Esophagus squamous epithelium (tissue), 5 donors: ENCODE measurements around the gene SLC38A1. TPM values are rescaled to one million over a fixed set of nuclear protein-coding genes. Genes with fewer than 3 reads are reported as not detected.
A peak's percentile ranks its signal among the peaks of the same experiment; 100 is the strongest.

Experiments
- DNase-seq: peaks from one replicate; lab custom pipeline; 2025; lab: John Stamatoyannopoulos, UW
- H3K27ac ChIP-seq, 4 donors: fragments of 200-600 bp; sonication (generic); one replicate each; pipeline ENCODE4 v1.5.1; 2016 to 2019; ENCODE audit warnings: mild to moderate bottlenecking in 1 of 4
- H3K27me3 ChIP-seq, 4 donors: fragments of 200-600 bp; sonication (generic); 1 replicate in 3 of 4; 2 replicates in 1 of 4; pipeline versions ENCODE4 v1.5.1 to v1.6.0; 2017 to 2021; ENCODE audit warnings: antibody characterized with exemption in 1 of 4
- H3K36me3 ChIP-seq, 3 donors: fragments of 200-600 bp; sonication (generic); one replicate each; pipeline ENCODE4 v1.5.1; 2016 to 2019
- H3K4me1 ChIP-seq, 3 donors: fragments of 200-600 bp; sonication (generic); one replicate each; pipeline ENCODE4 v1.5.1; 2017 to 2019
- H3K4me3 ChIP-seq, 4 donors: fragments of 200-600 bp; sonication (generic); 1 replicate in 3 of 4; 2 replicates in 1 of 4; pipeline ENCODE4 v1.5.1; 2016 to 2019; ENCODE audit warnings: mild to moderate bottlenecking in 2 of 4, moderate library complexity in 1 of 4
- H3K9me3 ChIP-seq, 3 donors: fragments of 200-600 bp; sonication (generic); one replicate each; pipeline ENCODE4 v1.5.1; 2016 to 2019
- CTCF ChIP-seq, 6 experiments: fragments of 450-650 bp in 4 of 6; fragments of 200-600 bp in 2 of 6; sonication (generic) in 2 of 6; IDR thresholded peaks; one replicate each; pipeline ENCODE4 v1.5.1; 2016 to 2019; ENCODE audit warnings: antibody characterized with exemption in 6 of 6, mild to moderate bottlenecking in 4 of 6, moderate library complexity in 4 of 6
- POLR2A ChIP-seq, 4 donors: fragments of 450-650 bp; IDR thresholded peaks; one replicate each; pipeline ENCODE4 v1.6.1; 2017; ENCODE audit warnings: antibody characterized with exemption in 4 of 4, mild to moderate bottlenecking in 4 of 4, moderate library complexity in 3 of 4
- WGBS, 2 donors: methylation state at CpG; one replicate each; pipeline ENCODE4 v1.1.5; 2018; 5-methylcytosine and 5-hydroxymethylcytosine counted together
- intact Hi-C: fragments of 100-400 bp; cut with DNase I; formaldehyde crosslinking; loops from one replicate; pipeline ENCODE4 v1.15.0; 2022
- total RNA-seq, 4 donors: library from RNA; depleted of rRNA; stranded (reverse); fragments of >200 nt; gene quantifications; one replicate each; pipeline ENCODE4 v1.1.0, GENCODE V29; 2016
- donor health status: DM: yes; HTN: yes; CAD: no.

SLC38A1 gene
- total RNA-seq, 4 donors from 2014 or later, result 23.3 to 88.7 (median 73.3) TPM

- Histone ChIP-seq H3K4me3 (no peak overlapping the region), H3K4me1 (peaks cover 9 to 91% (median 14%) of the 10 kb centered on the region in 3 donors), H3K27me3 (no peaks in the 10 kb centered on the region), H3K9me3 (no peaks in the 10 kb centered on the region), H3K36me3 (no peaks in the 10 kb centered on the region), H3K27ac (no peak overlapping the region)
- DNase-seq, result no peak
- WGBS, 2 donors, result 17 to 75% methylated on average over 1 of the region's 1 CpG
- intact Hi-C loops, result no loop called here
- TF ChIP-seq CTCF (IDR thresholded peaks at IDR 0.05) (no peak), POLR2A (IDR thresholded peaks at IDR 0.05) (no peak)
Observed at GRCh38 chr12:46264057-46264456, 4.8 kb downstream of the SLC38A1 start.

GRCh38 chr12:46263140-46264016 is 5.5 kb downstream of the SLC38A1 start:
- Histone ChIP-seq H3K27me3 (no peaks in the 10 kb centered on the region), H3K36me3 (no peaks in the 10 kb centered on the region), H3K4me1 (peaks cover 9 to 85% (median 14%) of the 10 kb centered on the region in 3 donors), H3K4me3 (no peak overlapping the region), H3K9me3 (no peaks in the 10 kb centered on the region), H3K27ac (no peak overlapping the region)
- no peak for DNase-seq
- intact Hi-C loops, result no loop called here
- TF ChIP-seq CTCF (IDR thresholded peaks at IDR 0.05), result peak in 2 of 6 experiments; percentile 9 to 38
- no peak for TF ChIP-seq POLR2A (IDR thresholded peaks at IDR 0.05)
- 83 to 87% methylated on average over 6 of the region's 6 CpGs for WGBS, 2 donors

GRCh38 chr12:46261646-46262045 is 7.2 kb downstream of the SLC38A1 start:
- peak overlapping the region in 2 of 4 donors; percentile 8 to 49 for H3K27ac ChIP-seq

GRCh38 chr12:46260913-46261476 is 7.8 kb downstream of the SLC38A1 start:
- Histone ChIP-seq H3K4me1 (peaks cover 10 to 78% (median 13%) of the 10 kb centered on the region in 3 donors), H3K9me3 (no peaks in the 10 kb centered on the region), H3K27me3 (no peaks in the 10 kb centered on the region), H3K36me3 (no peaks in the 10 kb centered on the region), H3K27ac (peak overlapping the region in 3 of 4 donors; percentile 8 to 49 (median 22)), H3K4me3 (no peak overlapping the region)
- 40 to 66% methylated on average over 2 of the region's 2 CpGs for WGBS, 2 donors
- DNase-seq, result no peak
- TF ChIP-seq POLR2A (IDR thresholded peaks at IDR 0.05) (no peak), CTCF (IDR thresholded peaks at IDR 0.05) (no peak)
- intact Hi-C loops, result no loop called here

More at GRCh38 chr12:46261646-46262045, 7.2 kb downstream of the SLC38A1 start:
- no peak for DNase-seq
- intact Hi-C loops, result no loop called here
- WGBS, 2 donors, result 75 to 81% methylated on average over 2 of the region's 2 CpGs
- H3K9me3 ChIP-seq, result no peaks in the 10 kb centered on the region
- no peaks in the 10 kb centered on the region for H3K27me3 ChIP-seq
- TF ChIP-seq CTCF (IDR thresholded peaks at IDR 0.05) (no peak), POLR2A (IDR thresholded peaks at IDR 0.05) (no peak)
- H3K4me1 ChIP-seq, result peaks cover 13 to 78% (median 14%) of the 10 kb centered on the region in 3 donors
- no peak overlapping the region for H3K4me3 ChIP-seq
- H3K36me3 ChIP-seq, result no peaks in the 10 kb centered on the region
